Lower lobe of right lung (tissue), 2 donors: ENCODE results near the gene RASA1. TPM values are rescaled to one million over a fixed set of nuclear protein-coding genes. Genes with fewer than 3 reads are reported as not detected.
"Not testable (repeated sequence)": the region's sequence is repeated elsewhere in the genome, so short reads cannot be mapped to it uniquely, and the experiment has no call there.

Experiments
- ATAC-seq, 2 donors: fragments of 200-7000 bp; cut with Tn5 transposase; one replicate each; pipeline ENCODE4 v1.9.1; 2020 to 2022; ENCODE audit warnings: mild to moderate bottlenecking in 2 of 2, moderate library complexity in 2 of 2
- DNase-seq: peaks from one replicate; pipeline ENCODE4 v3.0.0-alpha.2; 2020
- H3K27ac ChIP-seq: fragments of 200-600 bp; one replicate; pipeline ENCODE4 v1.8.0; 2022
- H3K27me3 ChIP-seq: fragments of 200-600 bp; one replicate; pipeline ENCODE4 v1.8.0; 2022; ENCODE audit warnings: low read depth
- H3K36me3 ChIP-seq: fragments of 200-600 bp; one replicate; pipeline ENCODE4 v1.8.0; 2022; ENCODE audit warnings: mild to moderate bottlenecking
- H3K4me1 ChIP-seq: fragments of 200-600 bp; one replicate; pipeline ENCODE4 v1.8.0; 2022
- H3K4me3 ChIP-seq: fragments of 200-600 bp; one replicate; pipeline ENCODE4 v1.8.0; 2022; ENCODE audit warnings: mild to moderate bottlenecking
- H3K9me3 ChIP-seq: fragments of 200-600 bp; one replicate; pipeline ENCODE4 v1.8.0; 2022
- CTCF ChIP-seq: fragments of 200-600 bp; IDR thresholded peaks from one replicate; pipeline ENCODE4 v1.8.0; 2022; ENCODE audit warnings: antibody characterized with exemption, mild to moderate bottlenecking
- intact Hi-C: fragments of 100-400 bp; cut with DNase I; formaldehyde crosslinking; loops from one replicate; pipeline ENCODE4 v1.11.0; 2022
- total RNA-seq: library from RNA; stranded (reverse); fragmentation: NEBNext Ultra II Directional; extraction: Animal tissue kit (Norgen Biotek cat#: 25700); gene quantifications from one replicate; pipeline ENCODE4 v1.2.1, GENCODE V29; 2021
- donor health status: DM: no; HTN: yes; CAD: no; lungs with severe emphysema.

RASA1 gene
- total RNA-seq, 1 donor from 2014 or later, result 32.6 TPM

GRCh38 chr5:87282269-87282668, 14.6 kb downstream of the RASA1 start:
- no peak for TF ChIP-seq CTCF
- Histone ChIP-seq H3K36me3 (no peaks in the 10 kb centered on the region), H3K27me3 (no peaks in the 10 kb centered on the region), H3K4me3 (no peak overlapping the region), H3K4me1 (no peaks in the 10 kb centered on the region), H3K27ac (no peak overlapping the region), H3K9me3 (no peaks in the 10 kb centered on the region)
- no peak for DNase-seq
- intact Hi-C loops, result no loop called here
- no peak for ATAC-seq

DNA sequence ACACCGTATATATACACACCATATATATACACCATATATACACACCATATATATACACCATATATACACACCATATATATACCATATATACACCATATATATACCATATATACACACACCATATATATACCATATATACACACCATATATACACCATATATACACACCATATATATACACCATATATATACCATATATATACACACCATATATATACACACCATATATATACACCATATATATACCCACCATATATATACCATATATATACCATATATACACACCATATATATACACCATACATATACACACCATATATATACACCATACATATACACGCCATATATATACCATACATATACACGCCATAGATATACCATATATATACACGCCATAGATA, 19.6 kb downstream of the RASA1 start:
- H3K27ac ChIP-seq, ATAC-seq, H3K4me3 ChIP-seq, intact Hi-C loops, H3K9me3 ChIP-seq, H3K4me1 ChIP-seq, H3K36me3 ChIP-seq, DNase-seq, H3K27me3 ChIP-seq: not testable (repeated sequence)

DNA sequence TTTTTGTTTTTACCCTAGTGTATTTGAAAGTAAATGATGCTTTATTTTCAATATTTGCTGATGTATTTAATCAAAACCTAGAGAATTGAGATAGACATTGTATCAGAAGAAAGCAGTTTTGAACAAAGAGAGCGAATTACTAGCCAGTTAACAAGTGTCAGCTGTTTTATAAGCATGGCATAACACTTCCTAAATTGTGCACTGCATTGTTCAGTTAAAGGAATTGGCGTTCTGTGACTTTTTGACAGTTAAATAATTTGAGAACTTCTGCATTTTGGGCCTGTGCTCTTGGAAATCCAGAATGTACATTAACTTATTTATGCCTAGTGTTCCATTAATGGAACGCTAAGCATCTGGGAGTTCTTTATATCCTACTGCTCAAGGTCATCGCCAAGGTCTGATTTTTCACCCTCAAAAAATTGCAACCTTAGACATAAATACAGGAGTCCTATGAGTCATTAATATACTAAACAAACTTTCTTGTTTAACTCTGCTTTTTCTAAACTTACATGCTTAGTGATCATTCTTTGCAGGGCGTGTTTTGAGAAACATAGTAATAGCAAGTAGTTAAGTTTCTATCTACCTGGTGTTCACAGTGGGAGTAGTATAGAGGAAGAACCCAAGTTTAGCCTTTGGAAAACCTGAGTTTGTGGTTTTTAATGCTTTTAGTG, 31.1 kb downstream of the RASA1 start:
- no peak overlapping the region for H3K4me3 ChIP-seq
- TF ChIP-seq CTCF, result no peak
- H3K36me3 ChIP-seq, result peaks cover 1% of the 10 kb centered on the region
- intact Hi-C loops, result no loop called here
- H3K27ac ChIP-seq, result no peak overlapping the region
- no peaks in the 10 kb centered on the region for H3K9me3 ChIP-seq
- ATAC-seq (peak; percentile 60 to 65), DNase-seq (no peak)
- H3K27me3 ChIP-seq, result no peaks in the 10 kb centered on the region
- H3K4me1 ChIP-seq, result peaks cover 30% of the 10 kb centered on the region

DNA sequence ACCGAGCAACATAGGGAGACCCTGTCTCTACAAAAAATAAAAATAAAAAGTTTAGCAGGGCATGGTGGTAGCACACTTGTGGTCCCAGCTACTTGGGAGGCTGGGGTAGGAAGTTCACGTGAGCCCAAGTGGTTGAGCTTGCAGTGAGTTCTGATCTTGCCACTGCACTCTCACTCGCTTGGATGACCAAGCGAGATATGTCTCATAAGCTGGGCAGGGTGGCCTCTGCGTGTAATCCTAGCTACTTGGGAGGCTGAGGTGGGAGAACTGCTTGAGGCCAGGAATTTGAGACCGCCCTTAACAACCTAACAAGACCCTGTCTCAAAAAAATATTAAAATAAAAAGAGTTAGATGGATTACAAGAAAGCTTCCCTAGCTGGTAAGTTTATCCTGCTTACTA, 32.5 kb downstream of the RASA1 start:
- H3K27ac ChIP-seq, result no peak overlapping the region
- no peak overlapping the region for H3K4me3 ChIP-seq
- no peaks in the 10 kb centered on the region for H3K9me3 ChIP-seq
- peaks cover 12% of the 10 kb centered on the region for H3K36me3 ChIP-seq
- H3K27me3 ChIP-seq, result no peaks in the 10 kb centered on the region
- no peak for TF ChIP-seq CTCF
- DNase-seq (no peak), ATAC-seq (no peak)
- intact Hi-C loops, result no loop called here
- H3K4me1 ChIP-seq, result peaks cover 30% of the 10 kb centered on the region

DNA sequence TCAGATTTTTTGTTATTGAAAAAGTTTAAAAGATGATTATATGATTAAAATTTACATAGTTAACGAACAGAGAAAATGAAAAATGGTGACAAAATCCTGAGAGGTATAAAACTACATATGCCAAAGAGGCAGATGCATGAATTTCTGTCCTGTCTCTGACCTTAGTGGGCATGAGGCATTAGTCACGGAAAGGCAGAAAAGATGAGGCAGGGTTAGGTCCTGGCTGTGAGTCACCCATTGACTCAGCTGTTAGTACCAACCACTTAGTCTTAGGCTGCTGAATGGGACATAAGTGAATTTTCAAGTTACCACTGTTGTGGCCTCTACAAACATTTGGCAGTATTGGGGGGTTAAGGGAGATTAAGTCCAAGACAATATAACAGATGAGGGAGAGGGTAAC, 33.1 kb downstream of the RASA1 start:
- Histone ChIP-seq H3K9me3 (no peaks in the 10 kb centered on the region), H3K27ac (no peak overlapping the region), H3K4me3 (no peak overlapping the region), H3K27me3 (no peaks in the 10 kb centered on the region), H3K36me3 (peaks cover 17% of the 10 kb centered on the region), H3K4me1 (peaks cover 30% of the 10 kb centered on the region)
- no peak for DNase-seq
- peak; percentile 72 to 74 for ATAC-seq
- intact Hi-C loops, result no loop called here
- no peak for TF ChIP-seq CTCF

DNA sequence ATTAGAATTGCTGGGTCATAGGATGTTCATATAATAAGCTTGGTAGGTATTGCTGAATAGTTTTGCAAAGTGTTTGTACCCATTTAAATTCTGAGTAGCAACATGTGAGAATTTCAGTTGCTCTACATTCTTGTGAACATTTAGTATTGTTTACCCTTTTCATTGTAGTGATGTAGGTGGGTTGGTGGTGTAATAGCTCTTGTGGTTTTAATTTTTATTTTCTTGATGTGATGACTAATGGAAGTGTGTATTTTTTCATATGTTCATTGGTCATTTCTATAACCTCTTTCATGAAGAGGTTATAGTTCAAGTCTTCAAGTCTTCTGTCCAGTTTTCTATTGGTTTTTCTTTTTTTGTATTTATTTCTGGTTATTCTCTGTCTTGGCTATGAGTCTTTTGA, 34.4 kb downstream of the RASA1 start:
- H3K4me1 ChIP-seq, result peaks cover 23% of the 10 kb centered on the region
- H3K27ac ChIP-seq, result no peak overlapping the region
- no peak overlapping the region for H3K4me3 ChIP-seq
- no peaks in the 10 kb centered on the region for H3K27me3 ChIP-seq
- H3K36me3 ChIP-seq, result peaks cover 19% of the 10 kb centered on the region
- no peaks in the 10 kb centered on the region for H3K9me3 ChIP-seq
- intact Hi-C loops, result no loop called here
- DNase-seq, result no peak
- ATAC-seq, result no peak
- no peak for TF ChIP-seq CTCF
